Mononuclear cell (primary cell): ENCODE measurements around the gene RPL27A. TPM values are rescaled to one million over a fixed set of nuclear protein-coding genes. Genes with fewer than 3 reads are reported as not detected.

ENCODE experiments used
- H3K27me3 ChIP-seq: 2 replicates; pipeline ENCODE4 v1.6.0; 2011; ENCODE audit warnings: low read length, control low read depth; ENCODE audit not compliant: insufficient read depth
- H3K4me1 ChIP-seq: 2 replicates; pipeline ENCODE4 v1.5.1; 2011; ENCODE audit warnings: mild to moderate bottlenecking, low read length, control low read depth; ENCODE audit not compliant: insufficient read depth
- H3K4me3 ChIP-seq: 2 replicates; pipeline ENCODE4 v1.5.1; 2011; ENCODE audit warnings: mild to moderate bottlenecking, low read length, moderate library complexity
- H3K9me3 ChIP-seq: 2 replicates; pipeline ENCODE4 v1.5.1; 2011; ENCODE audit warnings: low read depth, mild to moderate bottlenecking, control low read depth, low read length
- total RNA-seq: library from RNA; depleted of rRNA; stranded (reverse); fragments of >200 nt; gene quantifications from one replicate; pipeline ENCODE4 v1.2.3, GENCODE V29; 2012

RPL27A gene
- total RNA-seq, 1 donor, result 1,583 TPM

- Histone ChIP-seq H3K4me3 (no peak overlapping the region), H3K4me1 (peaks cover 16% of the 10 kb centered on the region), H3K9me3 (no peaks in the 10 kb centered on the region), H3K27me3 (no peaks in the 10 kb centered on the region)
Observed at GRCh38 chr11:8732748-8733241, 50.2 kb downstream of the RPL27A start.

DNA sequence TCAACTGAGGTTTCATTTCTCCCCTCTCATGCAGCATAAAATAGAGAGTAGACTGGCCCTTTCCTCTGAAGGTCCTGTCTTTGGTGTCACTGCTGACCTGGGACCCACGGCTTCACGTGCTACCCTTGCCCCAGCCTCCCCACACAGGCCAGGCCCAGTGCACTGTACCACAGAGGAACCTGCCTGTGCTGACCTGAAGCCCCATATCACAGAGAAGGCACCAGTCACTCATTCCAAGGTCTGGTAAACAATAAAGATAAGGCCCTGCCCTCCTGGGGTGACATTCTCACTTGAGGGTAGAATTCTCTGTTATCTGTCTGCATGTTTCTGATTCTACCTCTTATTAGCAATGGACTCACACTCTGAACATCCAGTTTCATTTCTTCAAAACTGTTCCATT lies 51.3 kb downstream of the RPL27A start:
- H3K4me1 ChIP-seq, result peaks cover 16% of the 10 kb centered on the region
- no peaks in the 10 kb centered on the region for H3K9me3 ChIP-seq
- H3K27me3 ChIP-seq, result no peaks in the 10 kb centered on the region
- no peak overlapping the region for H3K4me3 ChIP-seq

- H3K4me3 ChIP-seq, result no peak overlapping the region
- peaks cover 16% of the 10 kb centered on the region for H3K4me1 ChIP-seq
- no peaks in the 10 kb centered on the region for H3K9me3 ChIP-seq
- H3K27me3 ChIP-seq, result no peaks in the 10 kb centered on the region
Observed at GRCh38 chr11:8735094-8735493, 52.5 kb downstream of the RPL27A start.

DNA sequence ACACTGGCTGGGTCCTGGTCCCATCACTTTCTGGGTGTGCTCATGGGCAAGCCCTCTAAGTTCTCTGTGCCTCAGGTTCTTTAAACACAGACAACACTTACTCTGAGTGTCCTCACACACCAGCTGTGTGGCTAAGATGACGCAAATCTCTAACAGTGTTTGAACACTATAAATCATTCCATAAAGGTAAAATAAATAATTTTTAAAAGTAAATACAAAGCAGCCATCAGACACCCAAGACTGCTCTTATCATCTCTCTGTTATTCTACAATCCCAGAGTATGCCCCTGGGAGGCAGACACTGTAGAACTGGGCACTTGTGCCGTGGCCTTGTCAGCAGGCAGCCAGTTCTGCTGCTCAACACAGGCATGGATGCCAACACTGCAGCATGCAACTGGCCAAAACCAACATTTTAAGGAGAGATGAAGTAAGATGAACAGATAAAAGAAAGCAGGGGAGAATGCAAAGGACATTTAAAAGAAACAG lies 56.8 kb downstream of the RPL27A start:
- Histone ChIP-seq H3K4me3 (no peak overlapping the region), H3K9me3 (no peaks in the 10 kb centered on the region), H3K4me1 (no peaks in the 10 kb centered on the region), H3K27me3 (no peaks in the 10 kb centered on the region)

Other genes starting within 250 kb of the RPL27A start
- gene STK33, start 88.6 kb upstream of the RPL27A start, total RNA-seq, result 1.2 TPM
- 5.6 TPM for gene TRIM66, start 127 bp upstream of the RPL27A start, total RNA-seq
- gene AKIP1, start 228.4 kb downstream of the RPL27A start, total RNA-seq, result 7.1 TPM